Hindlimb muscle (tissue), 1 donor: ENCODE results near the gene RSRC1. TPM values are rescaled to one million over a fixed set of nuclear protein-coding genes. Genes with fewer than 3 reads are reported as not detected.
"Not testable (repeated sequence)": the region's sequence is repeated elsewhere in the genome, so short reads cannot be mapped to it uniquely, and the experiment has no call there.

Source experiments
- DNase-seq: peaks from one replicate; pipeline ENCODE4 v3.0.0-alpha.2; 2013
- polyA plus RNA-seq: library from polyadenylated mRNA; unstranded; fragments of 120-200 nt; gene quantifications from one replicate; pipeline ENCODE4 v1.2.1, GENCODE V29; 2013; ENCODE audit not compliant: insufficient read length

The RSRC1 gene
- polyA plus RNA-seq, 1 donor: 19.9 TPM

GRCh38 chr3:158128755-158129154 lies 18.9 kb downstream of the RSRC1 start:
- DNase-seq: no peak

DNA sequence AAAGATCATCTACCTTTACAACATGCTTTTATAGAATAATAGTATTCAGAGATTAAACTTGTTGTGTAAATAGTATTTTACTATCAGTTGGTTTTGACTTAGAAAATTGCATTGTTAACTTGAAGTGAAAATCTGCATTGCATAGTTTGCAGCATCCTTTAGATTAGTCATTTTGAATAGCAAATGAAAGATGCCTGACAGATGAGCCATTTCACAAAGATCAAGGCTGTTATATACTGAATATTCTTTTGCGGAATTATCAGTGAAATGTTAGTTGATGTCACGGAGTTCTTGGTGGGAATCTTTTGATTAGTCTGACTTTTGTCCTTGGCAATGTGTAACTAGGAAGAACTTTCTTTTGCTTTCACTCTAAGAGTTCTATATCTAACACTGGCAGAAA lies 24.5 kb downstream of the RSRC1 start:
- no peak for DNase-seq

GRCh38 chr3:158140396-158140795 lies 30.5 kb downstream of the RSRC1 start:
- no peak for DNase-seq

GRCh38 chr3:158148218-158148617 lies 38.3 kb downstream of the RSRC1 start:
- DNase-seq: no peak

DNA sequence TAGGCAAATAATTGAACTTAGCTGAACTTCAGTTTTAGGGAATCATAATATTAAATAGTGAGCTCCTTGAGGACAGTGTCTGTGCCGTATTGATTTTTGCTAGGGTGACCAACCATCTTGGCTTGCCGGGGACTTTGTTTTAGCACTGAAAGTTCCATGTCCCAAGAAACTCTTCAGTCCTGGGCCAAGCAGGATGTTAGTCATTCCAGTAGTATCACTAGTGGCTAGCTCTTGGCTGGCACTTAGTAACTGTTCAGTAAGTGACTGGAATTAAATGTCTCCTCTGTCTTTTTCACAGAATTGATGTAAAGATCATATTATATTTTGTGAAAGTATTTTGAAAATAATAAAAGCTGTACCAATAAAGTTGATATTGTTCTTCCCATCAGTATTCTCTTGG lies 42.3 kb downstream of the RSRC1 start:
- no peak for DNase-seq

DNA sequence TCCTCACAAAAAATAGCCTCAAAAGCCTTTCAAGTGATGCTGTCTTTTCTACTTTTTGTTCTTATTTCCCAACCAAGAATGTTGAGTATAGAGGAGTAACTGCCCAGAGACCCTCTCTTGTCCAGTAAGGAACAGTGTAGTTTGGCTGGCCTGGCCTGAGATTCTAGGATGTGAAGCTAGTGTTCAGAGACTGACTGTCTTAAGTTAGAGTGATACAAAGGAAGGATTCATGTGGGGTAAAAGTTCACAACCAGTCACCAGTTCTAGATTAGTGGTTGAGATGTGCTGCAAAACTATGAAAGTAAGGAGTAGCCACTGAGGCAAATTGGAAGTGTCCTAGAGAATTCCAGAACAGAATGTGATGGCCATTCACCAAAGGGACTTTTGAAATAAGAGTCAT lies 49.1 kb downstream of the RSRC1 start:
- DNase-seq: no peak

DNA sequence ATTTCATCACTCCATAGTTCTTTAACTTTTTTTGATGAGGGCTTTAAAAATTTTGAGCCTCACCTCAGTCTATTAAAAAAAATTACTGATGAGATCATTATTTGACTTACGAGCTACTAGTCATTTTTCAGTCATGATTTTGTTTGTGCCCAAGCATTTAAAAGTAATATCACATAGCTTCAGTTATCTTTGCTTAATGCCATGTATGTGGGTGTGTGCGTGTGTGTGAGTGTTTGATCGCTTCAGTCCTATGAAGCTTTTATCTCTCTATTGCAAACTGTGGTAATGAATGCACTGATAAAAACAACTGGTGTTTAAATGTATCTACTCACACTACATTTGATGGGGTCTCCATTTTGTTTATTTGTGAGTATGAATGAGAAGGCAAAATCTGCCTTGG lies 49.8 kb downstream of the RSRC1 start:
- no peak for DNase-seq

- DNase-seq: no peak
Measured at GRCh38 chr3:158160958-158161357, 51.1 kb downstream of the RSRC1 start.

DNA sequence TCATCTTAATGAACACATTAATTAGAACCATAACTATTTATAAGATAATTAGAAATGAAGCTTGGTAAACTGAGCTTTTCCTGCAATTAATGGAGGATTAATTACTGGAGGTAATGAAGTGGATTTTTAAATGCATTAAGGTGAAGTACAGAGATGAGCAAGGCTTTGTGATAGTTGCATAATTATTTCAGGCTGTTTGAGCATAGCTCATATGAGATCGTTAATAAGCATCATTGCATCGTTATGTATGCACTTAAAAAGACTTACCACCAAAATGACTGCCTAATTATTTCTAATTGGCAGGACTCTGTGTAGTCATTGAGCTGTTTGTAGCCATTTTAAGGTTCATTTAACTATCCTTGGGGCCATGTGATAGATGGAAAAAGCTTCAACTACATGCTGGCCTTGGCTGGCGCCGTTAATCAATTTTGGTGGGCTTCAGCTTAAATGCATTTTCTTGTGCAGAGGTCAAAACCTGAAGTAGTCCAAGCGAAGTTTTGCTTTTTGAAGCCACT lies 55.3 kb downstream of the RSRC1 start:
- no peak for DNase-seq

DNA sequence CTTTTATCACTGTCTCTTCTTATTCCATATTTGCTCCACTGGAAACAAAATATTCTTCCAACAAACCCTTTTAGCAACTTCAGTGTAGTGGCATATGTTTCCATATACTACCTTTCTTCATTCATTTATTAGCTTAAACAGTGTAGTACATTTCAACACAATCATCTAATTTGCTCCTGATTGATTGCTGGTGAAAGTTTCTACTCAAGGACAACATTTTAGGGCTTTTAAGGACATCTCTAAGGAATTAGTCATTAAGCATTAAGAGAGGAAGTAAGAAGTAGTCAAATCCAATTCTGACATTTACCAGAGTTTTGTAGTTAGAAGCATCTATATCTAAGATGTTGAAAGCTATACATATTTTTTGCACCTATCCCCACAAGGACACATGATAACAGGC lies 55.8 kb downstream of the RSRC1 start:
- no peak for DNase-seq

- DNase-seq: no peak
Measured at GRCh38 chr3:158166223-158166622, 56.3 kb downstream of the RSRC1 start.

- DNase-seq: no peak
Measured at GRCh38 chr3:158167737-158168557, 58.1 kb downstream of the RSRC1 start.

DNA sequence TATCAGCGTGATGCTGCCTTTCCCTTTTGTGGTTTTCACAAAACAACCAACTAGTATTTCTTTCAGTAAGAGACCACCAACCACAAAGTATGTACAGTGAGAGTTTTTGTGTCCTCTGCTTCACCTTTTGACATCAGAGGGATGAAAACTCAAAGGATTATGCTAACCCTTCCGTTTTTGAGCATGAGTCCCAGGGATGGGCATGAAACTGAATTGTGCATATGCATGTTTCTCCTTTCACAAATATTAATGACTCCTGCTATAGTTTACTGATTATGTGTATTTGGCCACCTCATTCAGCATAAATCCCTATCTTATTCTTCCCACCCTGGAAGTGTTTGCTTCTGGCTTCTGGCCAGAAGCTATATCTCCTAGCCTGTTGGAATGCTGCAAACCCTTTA lies 59.2 kb downstream of the RSRC1 start:
- DNase-seq: no peak

DNA sequence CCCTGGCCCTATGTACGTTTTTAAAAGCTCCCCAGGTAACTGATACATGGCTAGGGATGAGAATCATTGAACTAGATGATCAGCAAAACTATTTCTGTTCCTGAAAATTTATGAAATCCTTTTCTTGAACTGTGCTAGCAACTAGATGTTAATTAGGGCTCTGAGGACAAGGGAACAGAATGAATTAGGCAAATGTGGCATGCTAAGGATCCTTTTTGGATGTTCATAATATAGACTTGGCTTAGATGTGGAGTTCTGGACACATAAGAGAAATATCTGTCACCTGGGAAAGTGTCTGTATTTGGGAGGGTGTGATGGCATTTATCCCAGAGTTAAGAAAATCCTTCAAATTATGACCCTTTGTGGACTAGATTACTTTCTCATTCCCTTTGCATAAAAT lies 71.2 kb downstream of the RSRC1 start:
- DNase-seq: no peak

- DNase-seq: no peak
Measured at GRCh38 chr3:158185711-158186110, 75.8 kb downstream of the RSRC1 start.

GRCh38 chr3:158200955-158201354 lies 91.1 kb downstream of the RSRC1 start:
- DNase-seq: no peak

GRCh38 chr3:158205324-158205723 lies 95.4 kb downstream of the RSRC1 start:
- no peak for DNase-seq

- DNase-seq: no peak
Measured at GRCh38 chr3:158205994-158206393, 96.1 kb downstream of the RSRC1 start.

DNA sequence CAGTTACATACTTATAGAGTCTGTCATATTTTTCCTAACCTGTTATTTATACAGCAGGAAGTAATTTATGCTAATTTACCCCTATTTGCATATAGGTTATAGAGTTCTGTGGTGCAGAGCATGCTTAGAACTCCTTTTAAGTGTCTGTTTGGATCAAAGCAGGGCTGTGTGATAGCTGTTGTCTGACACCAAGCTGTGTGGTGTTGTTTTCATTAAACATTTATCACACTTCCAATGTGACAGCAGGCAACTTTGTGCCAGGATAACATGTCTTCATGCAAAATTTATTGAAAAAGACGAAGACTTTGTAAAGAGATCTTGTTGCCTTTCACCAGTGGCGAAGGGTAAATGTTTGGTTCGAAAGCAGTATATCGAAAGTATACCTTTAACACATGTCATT lies 100.2 kb downstream of the RSRC1 start:
- DNase-seq: no peak

- no peak for DNase-seq
Measured at GRCh38 chr3:158213461-158213860, 103.6 kb downstream of the RSRC1 start.

DNA sequence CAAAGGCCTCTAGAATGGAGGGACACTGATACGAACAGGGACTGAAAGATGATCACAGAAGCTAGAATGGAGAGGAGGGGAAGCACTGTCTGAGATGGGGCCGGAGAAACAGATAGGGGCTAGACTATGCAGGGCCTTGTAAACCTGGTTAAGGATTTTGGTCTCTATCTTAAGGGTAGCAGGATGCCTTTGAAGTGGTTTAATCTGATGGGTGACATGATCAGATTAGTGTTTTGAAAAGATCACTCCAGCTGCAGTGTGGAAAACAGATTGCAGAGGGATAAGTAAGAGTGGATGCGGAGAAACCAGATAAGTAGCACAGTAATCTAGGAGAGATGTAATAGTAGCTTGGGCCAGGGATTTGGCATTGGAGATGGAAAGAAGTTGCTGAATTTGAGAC lies 108.1 kb downstream of the RSRC1 start:
- DNase-seq: no peak

- DNase-seq: no peak
Measured at GRCh38 chr3:158220575-158220974, 110.7 kb downstream of the RSRC1 start.

DNA sequence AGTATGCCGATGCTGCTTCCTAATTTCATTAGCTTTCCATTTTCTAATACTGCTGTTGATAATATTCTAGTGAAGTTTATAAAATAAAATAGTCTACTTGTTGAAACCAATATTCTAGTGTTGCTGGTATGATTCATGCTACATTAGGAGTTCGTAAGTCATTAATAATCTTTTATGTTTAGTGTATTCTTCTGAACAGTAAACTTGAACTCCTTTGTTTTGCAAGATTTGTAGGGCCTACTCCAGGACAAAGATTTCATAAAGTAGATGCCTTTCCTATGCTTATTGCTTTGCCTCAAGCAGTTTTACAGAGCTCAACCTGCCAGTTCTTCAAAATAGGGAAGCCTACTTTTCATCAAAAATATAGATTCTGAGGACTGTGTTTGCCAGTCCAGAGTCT lies 111.5 kb downstream of the RSRC1 start:
- no peak for DNase-seq

DNA sequence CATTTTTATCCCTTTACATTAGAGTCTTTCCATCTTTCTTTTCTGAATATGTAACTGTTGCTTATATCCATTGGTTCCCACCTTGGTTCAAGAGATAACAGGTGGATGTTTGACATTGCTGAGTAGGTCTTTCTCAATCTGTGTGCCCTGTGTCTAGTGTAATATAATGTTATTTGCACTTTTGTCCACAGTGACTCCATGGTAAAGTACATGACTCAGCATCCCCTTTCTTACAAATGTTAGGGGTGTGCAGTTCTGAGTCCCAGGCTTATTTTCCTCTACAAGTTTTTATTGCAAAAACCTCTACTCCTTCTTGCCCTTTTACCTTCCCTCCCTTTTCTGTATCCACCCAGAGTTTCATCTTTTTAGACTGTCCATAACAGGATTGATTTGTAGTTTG lies 116.5 kb downstream of the RSRC1 start:
- DNase-seq: no peak

DNA sequence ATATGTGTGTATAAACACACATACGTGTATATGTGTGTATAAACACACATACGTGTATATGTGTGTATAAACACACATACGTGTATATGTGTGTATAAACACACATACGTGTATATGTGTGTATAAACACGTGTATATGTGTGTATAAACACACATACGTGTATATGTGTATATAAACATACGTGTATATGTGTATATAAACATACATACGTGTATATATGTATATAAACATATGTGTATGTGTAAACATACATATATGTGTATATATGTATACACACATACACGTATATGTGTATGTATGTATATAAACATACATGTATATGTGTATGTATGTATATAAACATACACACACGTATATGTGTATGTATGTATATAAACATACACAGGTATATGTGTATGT lies 119.1 kb downstream of the RSRC1 start:
- not testable (repeated sequence) for DNase-seq
